RPMI8226 (cell line): ENCODE results near the gene ADSS1.
A peak's percentile ranks its signal among the peaks of the same experiment; 100 is the strongest.

ENCODE experiments used
- DNase-seq: peaks from one replicate; pipeline ENCODE4 v3.0.0-alpha.2; 2015

The ADSS1 gene

DNA sequence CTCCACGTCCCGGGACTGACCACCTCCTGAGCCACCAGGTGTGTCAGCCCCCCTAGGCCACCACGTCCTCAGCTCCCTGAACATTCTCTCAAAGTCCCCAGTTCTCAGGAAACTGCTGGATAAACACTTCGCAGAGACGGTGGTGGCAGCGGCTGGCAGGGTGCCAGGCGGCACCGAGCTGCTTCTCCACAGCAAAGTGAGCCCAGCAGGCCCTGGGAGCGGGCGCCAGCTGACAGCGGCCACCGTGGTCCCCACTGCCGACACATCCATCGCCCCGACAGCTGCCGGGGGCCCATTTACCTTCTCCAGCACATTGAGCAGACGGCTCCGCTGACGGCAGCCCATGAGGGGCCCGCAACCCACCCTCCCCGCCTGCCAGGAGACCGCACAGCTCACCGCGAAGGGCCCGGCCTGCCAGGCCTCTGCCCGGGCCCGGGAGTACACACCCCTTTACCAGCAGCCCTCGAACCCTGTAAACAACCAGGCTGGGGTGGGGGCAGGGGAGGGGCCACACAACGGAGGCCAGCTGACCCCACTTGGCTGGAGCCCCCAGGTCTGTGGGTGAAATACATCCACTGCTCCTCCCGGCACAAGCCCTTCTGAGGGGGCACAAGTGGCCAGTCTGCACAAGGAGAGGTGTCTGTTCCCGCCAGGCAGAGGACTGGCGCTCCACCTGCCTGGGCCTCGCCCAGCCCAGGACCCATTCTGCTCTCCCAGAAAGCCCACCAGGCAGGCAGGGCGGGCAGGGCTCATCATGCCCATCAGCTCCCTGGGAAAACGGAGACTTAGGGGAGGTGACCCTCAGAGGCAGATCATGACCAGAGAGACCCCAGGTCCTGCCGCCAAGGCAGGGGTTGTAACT is 61.0 kb downstream of the ADSS1 start:
- peak; percentile 22 for DNase-seq

DNA sequence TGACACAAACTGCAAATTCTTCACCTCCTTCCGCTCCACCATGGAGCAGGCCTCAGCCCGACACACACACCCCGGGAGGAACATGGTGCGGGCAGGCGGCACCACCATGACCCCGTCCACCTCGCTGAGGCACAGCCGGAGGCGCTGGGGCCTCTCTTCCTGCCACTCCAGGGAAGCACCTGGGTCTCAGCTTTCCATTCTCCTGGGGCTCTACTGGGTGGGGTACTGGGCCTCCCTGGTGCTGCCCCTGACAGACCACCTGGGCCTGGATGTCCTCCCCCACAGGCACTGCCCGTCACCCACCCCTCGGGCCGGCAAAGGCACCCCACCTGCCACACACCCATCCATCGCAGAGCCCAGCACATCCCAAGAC is 61.7 kb downstream of the ADSS1 start:
- no peak for DNase-seq

DNA sequence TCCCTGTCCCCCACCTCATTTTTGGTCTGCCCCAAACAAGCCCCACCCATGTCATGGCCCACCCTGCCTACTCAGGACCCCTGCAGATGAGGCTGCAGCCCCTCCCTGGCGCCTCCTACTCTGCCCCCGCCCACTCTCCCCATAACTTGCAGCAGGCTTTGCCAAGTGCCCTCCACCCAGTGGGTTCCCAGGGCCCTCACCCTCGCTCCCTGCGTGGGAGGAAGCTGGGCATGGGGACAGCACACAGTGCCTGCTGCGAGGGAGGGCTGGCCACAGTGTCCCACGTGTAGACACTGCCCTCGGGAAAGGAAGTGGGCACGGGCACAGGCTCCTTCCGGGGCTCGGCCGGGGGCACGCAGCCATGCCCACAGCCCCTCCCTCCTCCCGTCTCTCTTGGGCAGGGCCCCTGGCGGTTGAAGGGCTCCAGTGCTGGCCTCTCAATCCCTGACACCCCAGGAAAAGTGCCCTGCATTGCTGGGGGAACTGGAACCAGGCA is 62.1 kb downstream of the ADSS1 start:
- DNase-seq = no peak

DNA sequence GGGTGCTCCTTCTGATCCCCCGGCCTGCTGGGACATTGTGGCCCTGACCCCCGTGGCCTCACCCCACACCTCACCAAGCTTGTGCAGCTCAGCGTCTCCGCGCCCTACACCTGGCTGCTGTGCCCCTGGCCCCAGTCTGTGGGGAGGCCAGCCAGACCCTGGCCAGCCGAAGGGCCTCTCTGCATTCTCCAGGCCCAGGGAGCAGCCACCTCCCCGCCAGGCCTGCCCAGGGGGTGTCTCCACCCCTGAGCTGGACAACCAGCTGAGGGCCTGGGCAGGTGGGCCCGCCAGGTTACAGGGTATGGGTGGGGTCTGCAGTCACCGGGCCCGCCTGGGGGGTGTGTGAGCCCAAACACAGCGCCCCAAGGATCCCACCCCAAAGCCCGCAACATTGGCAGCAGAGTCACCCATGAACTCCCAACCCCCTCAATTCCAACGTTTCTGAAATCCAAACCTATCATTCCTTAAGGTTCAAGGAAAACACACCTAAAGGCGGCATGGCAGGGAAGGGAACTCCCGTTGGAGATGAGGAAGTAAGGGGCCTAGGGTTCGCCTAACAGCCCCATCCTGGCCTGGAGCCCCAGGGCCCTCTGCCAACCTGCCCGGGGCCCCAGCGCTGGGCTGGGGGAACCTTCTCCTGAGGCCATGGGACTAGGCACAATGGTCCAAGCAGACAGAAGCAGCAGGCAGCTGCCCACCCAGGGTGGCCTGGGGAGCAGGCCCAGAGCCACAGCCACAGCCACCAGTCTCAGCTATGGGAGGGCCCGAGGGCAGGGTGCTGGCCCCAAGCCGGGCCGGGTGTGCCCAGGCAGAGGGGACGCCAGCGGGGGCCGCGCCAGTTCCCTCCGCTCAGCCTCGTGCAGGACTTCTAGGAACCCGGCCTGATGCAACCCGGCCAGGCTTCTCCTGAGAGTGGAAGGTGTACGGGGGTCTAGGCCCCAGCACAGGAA is 63.0 kb downstream of the ADSS1 start:
- no peak for DNase-seq

DNA sequence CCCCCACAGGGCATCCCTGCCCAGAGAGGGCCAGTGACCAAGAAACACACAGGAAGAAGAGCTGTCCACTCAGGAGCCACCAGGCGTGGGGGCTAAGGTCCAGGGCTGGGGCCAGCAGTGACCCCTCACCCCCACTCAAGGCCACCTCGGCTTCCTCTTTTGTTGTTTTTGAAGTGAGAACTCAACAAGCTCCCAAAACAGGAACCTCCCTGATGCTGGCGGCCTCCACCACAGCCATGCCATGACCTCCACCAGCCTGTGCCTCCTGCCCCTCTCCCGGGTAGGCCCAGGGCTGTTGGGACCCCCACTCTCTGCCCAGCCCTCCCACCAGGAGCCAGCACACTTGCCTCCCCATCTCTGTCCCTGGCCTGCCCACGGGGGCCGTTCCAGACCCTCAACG is 63.7 kb downstream of the ADSS1 start:
- no peak for DNase-seq

DNA sequence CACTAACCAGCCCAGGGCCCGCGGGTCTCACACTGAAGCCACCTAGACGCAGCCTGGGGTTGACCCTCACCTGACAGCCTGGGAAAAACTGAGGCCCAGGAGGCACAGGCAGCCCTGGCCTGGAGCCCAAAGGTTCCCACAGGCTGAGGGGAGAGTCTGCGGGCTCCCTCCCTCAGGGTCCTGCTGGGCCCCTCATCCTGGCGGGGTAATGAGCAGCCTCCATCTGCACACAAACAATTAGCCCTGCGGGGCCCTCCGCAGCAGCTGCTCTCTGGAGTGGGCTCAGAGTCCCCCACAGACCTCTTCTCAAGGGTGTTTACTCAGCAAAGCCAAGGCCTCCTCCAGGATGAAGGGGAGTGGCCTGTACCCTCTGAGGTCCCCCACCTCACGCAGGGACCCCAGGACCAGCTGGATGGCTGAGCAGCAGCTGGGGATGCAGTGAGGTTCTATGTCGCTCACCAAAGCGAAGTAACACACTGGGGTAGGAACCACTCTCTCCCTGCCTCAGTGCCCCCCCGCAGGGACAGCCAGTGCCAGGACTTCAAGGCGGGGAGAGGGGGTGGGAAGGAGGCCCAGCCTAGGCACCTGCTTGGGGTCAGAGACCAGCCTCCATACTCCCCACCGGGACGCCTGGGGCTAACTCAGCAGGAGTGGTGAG is 64.3 kb downstream of the ADSS1 start:
- no peak for DNase-seq

DNA sequence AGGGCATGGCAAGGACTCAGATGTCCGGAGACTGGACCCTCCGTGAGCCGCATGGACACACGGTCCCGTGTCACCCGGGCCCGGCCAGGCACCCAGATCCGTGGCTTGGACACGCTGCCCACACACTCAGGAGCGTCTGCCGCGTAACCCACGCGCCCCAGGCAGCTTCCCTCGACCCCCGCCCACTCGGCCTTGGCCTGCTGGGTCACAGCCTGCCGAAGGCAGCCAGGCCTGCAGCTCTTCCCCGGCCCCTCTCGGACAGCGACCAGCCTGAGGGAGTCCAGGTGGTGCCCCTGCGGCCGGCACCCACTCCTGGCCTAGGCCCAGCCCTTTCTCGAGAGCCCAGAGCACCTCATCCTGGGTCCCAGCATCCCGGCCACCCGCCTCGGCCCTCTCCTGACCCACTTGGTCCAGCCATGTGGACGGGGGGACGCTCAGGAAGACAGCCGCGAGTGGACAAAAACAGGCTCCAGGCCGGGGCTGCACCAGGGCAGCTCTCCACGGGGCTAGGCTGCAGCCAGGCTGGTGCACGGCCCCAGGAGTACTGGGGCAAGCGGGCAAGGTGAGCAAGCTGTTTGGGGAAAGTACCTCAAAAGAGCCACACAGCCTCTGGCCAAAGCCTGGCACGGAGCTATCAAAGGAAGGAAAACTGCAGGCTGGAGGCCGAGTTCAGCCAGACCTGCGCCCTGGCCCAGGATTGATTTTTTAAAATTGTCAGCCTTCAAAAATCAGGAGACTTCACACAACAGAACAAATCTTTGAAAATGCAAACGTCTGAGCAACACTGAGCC is 65.0 kb downstream of the ADSS1 start:
- DNase-seq = no peak

DNA sequence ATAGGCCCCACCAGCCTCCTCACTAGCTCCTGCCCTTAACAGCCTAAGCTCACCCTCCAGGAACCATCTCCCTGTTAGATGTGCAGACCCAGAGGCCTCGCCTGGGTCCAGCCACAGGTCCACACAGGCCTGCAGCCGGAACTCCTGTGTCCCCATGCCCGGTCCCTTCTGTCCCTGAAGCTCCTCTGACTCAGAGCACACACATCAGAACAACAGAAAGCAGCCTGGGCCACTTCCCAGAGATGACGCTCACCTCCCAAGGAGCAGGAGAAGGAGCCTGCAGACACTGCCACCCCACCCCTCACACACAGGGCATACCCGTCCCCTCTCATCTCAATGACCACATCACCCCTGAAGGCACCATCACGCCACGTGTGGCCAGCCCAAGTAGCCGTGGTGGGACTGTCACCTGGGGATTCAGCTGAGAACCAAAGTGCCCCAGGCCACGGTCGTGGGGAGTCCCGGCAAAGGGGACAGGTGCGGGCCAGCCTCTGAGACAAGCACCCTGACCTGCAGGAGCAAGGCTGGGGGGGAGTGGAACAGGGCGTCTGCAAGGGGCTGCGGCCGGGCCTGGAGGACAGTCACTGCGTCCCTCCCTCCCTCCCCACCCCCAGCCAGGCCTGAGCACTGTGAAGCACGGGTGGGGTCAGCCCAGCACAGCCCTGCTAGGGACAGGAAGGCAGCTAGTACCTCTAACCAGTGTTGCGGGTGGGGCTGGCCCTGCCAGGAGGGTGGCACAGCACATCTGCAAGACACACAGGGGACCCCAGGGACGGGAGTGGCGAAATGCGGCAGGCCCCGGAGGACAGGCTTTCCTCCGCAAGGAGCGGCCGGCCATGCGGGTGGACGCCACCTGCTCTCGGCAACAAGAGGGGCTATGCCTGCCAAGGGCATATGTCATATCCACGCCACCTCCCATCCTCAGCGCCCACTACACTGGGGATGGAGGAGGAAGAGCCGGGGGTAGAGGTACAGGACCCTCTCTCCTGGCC is 66.0 kb downstream of the ADSS1 start:
- no peak for DNase-seq

DNA sequence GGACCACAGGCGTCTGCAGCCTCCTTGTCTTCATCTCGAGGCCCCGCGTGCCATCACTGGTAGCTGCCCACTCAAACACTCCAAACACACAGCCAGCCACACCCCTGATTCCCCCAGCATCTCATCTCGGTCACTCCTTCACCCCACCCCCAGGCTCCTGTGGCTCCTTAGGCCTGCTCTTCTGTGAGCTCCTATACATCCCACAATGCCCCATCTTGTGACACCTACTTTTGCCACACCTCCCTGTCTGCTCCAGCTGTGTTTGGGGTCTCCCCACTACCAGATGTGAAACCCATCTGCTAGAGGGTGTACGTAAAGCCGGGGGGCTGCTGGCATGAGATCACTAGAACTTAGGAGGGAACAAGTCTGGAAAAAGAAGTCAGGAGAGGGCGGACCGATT is 67.4 kb downstream of the ADSS1 start:
- DNase-seq = no peak

DNA sequence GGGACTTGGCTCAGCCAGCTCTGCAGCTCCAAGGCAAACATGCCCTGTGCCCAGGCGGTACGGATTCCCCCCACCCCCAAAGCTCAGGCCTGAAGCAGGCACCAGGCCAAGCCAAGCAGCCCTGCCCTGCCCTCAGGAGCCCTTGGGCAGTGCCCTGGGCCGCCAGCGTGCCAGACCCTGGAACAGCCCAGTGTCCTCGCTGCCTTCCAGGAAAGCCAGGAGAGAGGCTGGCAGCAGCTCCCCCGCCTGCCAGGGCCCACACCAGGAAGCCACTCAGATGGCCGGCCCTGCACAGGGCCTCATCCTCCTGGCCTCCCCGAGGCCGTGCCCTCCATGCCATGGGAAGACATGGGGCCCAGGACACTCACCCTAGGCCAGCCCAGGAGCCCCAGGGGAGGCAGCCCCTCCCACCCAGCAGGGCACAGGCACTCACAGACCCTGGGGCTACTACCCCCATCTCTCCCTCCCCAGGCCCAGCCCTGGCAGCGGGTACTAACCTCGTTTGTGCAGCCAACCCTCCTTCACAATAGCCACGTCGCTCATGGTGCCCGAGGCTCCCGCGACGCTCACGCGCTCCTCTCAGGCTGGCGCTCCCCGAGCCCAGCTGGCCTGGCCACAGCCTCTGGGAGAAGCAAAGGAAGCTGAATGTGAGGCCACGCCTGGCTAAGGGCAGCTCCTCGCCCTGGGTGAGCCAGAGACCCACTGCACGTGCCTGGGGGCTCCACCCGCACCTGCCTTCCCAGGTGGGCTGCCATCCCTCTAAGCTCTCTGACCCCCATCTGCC is 68.3 kb downstream of the ADSS1 start:
- no peak for DNase-seq

DNA sequence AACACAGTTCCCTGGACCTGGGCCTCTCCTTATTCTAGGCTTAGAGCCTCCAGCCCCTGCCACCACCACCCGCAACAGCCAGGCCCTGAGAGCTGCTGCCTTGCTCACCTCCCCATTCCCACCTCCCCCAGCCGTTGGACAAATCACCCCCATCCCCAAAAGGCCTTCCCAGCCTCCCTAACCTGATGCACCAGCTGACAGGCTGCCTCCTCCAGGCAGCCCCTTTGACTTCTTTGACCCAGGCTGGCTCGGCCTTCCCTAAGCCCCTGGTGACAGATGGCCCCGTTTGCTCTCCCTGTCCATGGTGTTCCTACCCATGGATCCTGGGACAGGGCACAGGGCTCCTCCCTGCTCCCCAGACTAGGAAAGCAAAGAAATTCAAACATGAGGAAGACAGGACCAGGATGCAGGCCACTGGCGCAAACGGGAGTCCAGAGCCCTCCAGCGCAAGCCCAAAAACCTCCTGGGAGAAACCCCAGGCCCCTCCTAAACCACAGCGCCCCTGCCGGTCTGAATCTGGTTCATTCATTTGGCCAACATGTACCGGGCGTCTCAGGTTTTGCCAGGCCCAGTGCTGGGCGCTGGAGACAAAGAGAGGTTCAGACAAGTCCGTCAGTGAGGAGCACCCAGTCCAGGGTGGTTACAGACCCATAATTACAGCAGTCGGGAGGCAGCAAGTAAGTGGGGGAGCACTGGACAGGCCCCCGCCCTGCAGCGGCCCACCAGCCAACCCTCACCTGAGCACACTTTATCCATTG is 69.1 kb downstream of the ADSS1 start:
- no peak for DNase-seq

DNA sequence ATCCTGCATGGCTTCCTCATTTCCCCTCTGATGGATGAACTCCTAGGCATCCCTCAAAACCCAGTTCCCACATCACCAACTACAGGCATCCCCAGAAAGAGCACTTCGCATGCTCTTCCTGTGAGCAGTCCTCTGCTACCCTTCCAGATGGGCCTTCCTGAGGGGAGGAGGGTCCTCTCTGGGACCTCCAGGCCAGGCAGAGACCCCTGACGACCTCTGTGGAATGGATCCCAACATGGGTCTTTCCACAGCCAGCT is 69.6 kb downstream of the ADSS1 start:
- no peak for DNase-seq

DNA sequence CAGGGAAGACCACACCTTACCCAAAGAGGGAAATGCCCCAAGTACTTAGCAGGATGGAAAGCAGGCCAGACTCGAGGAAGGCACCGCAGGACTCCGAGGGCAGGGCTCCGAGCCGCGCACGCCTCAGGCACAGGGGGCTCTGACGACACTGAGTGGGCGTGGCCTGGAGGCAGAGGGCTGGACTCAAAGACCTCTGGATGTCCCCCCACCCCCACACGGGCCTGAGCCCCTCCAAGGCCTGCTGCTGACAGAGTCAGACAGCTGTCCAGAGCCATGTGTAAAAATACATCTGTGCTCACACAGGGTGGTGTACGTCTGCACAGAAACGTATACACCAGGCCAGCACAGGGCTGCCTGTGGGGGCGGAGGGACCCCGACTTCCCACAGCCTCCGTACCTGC is 70.1 kb downstream of the ADSS1 start:
- no peak for DNase-seq

DNA sequence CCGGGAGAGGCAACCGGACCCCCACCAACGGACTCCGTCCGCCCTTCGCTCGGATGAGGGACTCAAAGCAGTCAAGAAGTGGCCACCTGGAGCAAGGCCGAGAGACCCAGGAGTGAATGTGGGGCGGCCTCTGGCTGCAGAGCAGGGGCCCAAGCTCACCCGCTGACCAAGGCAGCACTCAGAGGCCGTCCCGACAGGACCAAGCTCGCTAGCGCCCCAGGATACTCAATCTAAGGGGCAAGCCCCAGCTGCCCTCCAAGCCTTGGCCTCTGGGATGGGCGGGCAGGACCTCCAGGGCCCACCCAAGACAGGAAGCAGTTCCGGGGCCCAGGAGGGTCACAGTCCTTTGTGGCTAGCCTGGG is 70.6 kb downstream of the ADSS1 start:
- no peak for DNase-seq

DNA sequence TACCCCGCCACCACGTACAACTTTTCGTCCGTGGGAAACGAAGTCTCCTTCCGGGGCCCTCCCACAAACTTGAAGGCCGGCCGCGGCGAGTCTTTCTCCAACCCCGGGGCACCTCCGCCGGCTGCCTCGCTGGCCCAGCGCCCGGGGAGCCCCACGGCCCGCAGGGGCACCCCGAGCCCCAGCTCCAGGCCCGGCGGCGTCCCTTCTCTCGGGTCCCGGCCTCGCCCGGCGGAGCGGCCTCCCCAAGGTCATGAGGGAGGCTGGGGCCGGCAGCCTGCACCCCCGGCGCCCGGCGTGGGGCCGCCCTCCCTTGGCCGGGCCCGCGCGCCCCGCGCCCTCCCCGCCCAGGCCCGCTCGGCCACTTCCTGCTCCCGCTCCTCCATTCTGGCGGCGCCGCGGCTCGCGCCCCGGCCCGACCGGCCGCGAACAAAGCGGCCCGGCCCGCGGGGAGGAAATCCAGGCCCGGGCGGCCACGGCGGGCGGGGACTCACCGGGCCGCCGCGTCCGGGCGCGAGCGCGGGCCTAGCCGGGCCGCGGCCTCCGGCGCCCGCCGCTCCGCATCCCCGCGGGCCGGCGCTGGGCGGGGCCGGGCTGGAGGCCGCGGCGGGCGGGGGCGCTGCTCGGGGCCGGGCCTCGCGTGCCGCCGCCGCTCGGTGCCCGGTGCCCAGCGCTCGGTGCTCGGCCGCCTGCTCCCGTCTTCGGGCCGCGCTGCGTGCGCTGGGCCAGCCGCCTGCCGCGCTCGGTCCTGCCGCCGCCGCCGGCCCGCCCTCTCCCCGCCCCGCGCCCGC is 71.2 kb downstream of the ADSS1 start, which contains the start of gene AKT1:
Gene AKT1, minus strand, starts transcription at position 756 of the 788 bp plus-strand sequence. CDS start 3,105 bp downstream, outside the sequence.
- peak; percentile 35 for DNase-seq

DNA sequence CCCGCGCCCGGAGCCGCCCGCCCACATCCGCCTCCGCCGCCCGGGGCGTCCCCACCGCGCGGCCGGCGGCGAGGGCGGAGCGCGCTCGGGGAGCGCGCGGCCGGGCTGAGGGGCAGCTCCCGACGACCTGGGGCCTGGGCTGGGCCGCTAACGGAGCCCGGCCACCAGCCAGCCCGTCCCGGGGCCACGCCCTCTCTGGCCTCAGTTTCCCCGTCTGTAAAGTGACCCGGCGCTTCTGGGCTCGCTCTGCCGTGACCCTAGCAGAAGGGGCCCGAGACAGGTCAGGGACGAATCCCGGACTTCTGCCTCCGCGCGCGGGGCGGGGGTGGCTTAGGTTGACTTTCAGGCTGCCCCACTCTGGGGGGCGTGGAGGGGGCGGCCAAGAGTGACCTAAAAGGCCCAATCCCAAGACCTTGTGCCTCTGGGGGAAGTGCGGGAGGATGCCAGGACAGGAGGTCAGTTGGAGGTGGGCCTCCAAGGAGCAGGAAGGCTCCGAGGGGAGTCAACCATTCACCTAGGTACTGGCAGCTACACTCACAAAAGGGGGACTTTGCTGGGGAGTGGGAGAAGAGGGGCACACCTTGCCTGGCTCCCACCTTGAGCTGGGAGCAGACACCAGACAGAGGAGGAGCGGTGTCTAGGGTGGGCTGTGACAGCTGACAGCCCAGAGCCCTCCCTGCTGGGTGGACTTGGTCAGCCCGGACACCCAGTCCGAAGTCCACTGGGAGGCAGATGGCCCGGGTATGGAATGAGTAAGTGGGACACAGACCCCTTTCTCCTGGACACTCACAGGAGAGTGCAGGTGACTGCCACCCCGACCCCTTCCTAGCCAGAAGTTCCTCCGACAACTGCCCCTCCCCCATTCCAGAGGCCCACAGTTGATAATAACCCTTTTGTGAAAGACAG is 72.0 kb downstream of the ADSS1 start:
- DNase-seq = peak; percentile 57

DNA sequence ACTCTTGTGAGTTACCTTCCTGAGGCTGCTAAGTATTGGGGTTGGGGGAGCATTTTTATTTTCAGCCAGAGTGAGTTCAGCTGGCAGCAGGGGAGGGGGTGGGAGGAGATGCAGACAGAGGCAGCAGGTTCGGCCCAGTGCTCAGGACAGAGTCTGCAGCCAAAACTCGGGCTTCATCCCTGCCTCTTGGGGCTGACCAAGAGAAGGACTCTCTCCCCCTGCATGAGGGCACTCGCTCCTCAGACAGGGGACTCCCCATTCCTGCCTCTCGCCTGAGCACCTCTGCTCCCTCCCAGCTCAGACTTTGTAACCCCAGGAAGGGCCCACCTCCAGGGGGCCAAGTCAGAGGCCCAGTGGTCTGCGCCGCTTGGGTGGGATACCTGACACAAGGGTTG is 72.7 kb downstream of the ADSS1 start:
- no peak for DNase-seq
